Loucy (cell line): ENCODE data around the gene SPP2.

ENCODE experiments used
- CTCF ChIP-seq: fragments of 200-600 bp; sonication (generic); conservative IDR thresholded peaks from 2 replicates; pipeline ENCODE4 v1.5.1; 2014; ENCODE audit warnings: mild to moderate bottlenecking, antibody characterized with exemption, low read length
- EZH2phosphoT487 ChIP-seq: fragments of 200-600 bp; IDR thresholded peaks from 2 replicates; pipeline ENCODE4 v1.6.1; 2018; ENCODE audit warnings: antibody characterized with exemption, mild to moderate bottlenecking, moderate library complexity, borderline replicate concordance

- TF ChIP-seq EZH2phosphoT487 (no peak), CTCF (no peak)
Observed at GRCh38 chr2:234003972-234004617, 46.4 kb upstream of the SPP2 start.
